Type B pancreatic cell (in vitro differentiated cells): ENCODE data around the gene KRT76. TPM values are rescaled to one million over a fixed set of nuclear protein-coding genes. Genes with fewer than 3 reads are reported as not detected.

Experiments
- DNase-seq: peaks from one replicate; pipeline ENCODE4 v3.0.0; 2021; ENCODE audit warnings: mixed read lengths; ENCODE audit not compliant: unreplicated experiment; ENCODE audit errors: extremely low spot score
- H3K27ac Mint-ChIP-seq: 2 replicates; pipeline ENCODE4 v1.8.0; 2021; ENCODE audit warnings: mild to moderate bottlenecking, mixed read lengths
- H3K27me3 Mint-ChIP-seq: 2 replicates; pipeline ENCODE4 v1.8.0; 2021; ENCODE audit warnings: mixed read lengths
- H3K36me3 Mint-ChIP-seq: 2 replicates; pipeline ENCODE4 v1.8.0; 2021; ENCODE audit warnings: mixed read lengths
- H3K4me1 Mint-ChIP-seq: one replicate; pipeline ENCODE4 v1.8.0; 2021; ENCODE audit warnings: mixed read lengths; ENCODE audit not compliant: unreplicated experiment
- H3K4me3 Mint-ChIP-seq: 2 replicates; pipeline ENCODE4 v1.8.0; 2021; ENCODE audit warnings: mild to moderate bottlenecking, mixed read lengths
- H3K9me3 Mint-ChIP-seq: 2 replicates; pipeline ENCODE4 v1.8.0; 2021; ENCODE audit warnings: mixed read lengths
- CTCF ChIP-seq: fragments of 200-600 bp; sonication (generic); conservative IDR thresholded peaks from 2 replicates; pipeline ENCODE4 v1.5.0; 2021; ENCODE audit warnings: antibody characterized with exemption, mild to moderate bottlenecking
- total RNA-seq: library from RNA; stranded (reverse); gene quantifications from 2 replicates; pipeline ENCODE4 v1.2.1, GENCODE V29; 2021; ENCODE audit warnings: low replicate concordance

KRT76 gene
- total RNA-seq, 1 donor from 2014 or later, result not detected

GRCh38 chr12:52721838-52722470, 55.2 kb downstream of the KRT76 start:
- H3K4me3 Mint-ChIP-seq, result no peak overlapping the region
- no peak for TF ChIP-seq CTCF
- no peak overlapping the region for H3K27ac Mint-ChIP-seq
- no peaks in the 10 kb centered on the region for H3K4me1 Mint-ChIP-seq
- peaks cover 42% of the 10 kb centered on the region for H3K27me3 Mint-ChIP-seq
- DNase-seq, result no peak
- H3K36me3 Mint-ChIP-seq, result no peaks in the 10 kb centered on the region
- no peaks in the 10 kb centered on the region for H3K9me3 Mint-ChIP-seq

DNA sequence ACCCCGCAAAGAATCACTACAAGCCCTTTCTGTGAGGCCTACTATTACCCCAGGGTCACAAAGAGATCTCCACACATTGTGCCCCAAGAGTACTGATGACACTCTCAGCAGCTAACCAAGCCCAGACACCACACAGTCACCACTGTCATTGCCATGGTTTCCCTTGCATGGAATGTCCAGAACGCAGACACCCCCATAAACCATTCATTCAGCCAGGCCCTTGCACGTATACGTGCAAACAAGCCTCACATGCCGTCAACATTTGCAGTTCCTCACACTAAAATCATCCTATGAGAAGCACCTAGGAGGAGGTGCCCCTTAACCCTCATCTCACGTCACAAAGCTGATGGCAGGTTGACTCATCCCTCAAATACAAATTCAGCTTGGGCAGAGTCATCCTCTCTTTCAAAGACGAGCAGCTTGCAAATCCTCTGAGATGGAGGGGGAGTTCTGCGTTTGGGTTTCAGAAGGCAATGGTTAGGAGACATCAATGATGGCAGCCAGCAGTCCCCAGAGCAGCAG, 56.7 kb downstream of the KRT76 start:
- Mint-ChIP-seq H3K4me3 (no peak overlapping the region), H3K9me3 (no peaks in the 10 kb centered on the region), H3K36me3 (no peaks in the 10 kb centered on the region), H3K4me1 (no peaks in the 10 kb centered on the region), H3K27ac (no peak overlapping the region), H3K27me3 (peaks cover 46% of the 10 kb centered on the region)
- no peak for TF ChIP-seq CTCF
- no peak for DNase-seq

Other genes with a start within 250 kb of the KRT76 start
- 0.50 TPM in 1 of 2 replicates, not detected in the other for gene KRT71, start 224.2 kb downstream of the KRT76 start, total RNA-seq
- gene KRT74, start 203.5 kb downstream of the KRT76 start, total RNA-seq, result 0.10 TPM in 1 of 2 replicates, not detected in the other
- gene KRT72, start 175.9 kb downstream of the KRT76 start, total RNA-seq, result 0.48 and 2.9 TPM in 2 replicates
- 0.12 TPM in 1 of 2 replicates, not detected in the other for gene KRT73, start 158.8 kb downstream of the KRT76 start, total RNA-seq
- not detected in 2 replicates for gene KRT2, start 125.1 kb downstream of the KRT76 start, total RNA-seq
- 269 and 837 TPM in 2 replicates for gene KRT1, start 96.9 kb downstream of the KRT76 start, total RNA-seq
- 0.27 and 2.3 TPM in 2 replicates for gene KRT77, start 73.8 kb downstream of the KRT76 start, total RNA-seq
- gene KRT3, start 18.8 kb upstream of the KRT76 start, total RNA-seq, result 0.68 and 2.3 TPM in 2 replicates
- 1,276 and 3,134 TPM in 2 replicates for gene KRT4, start 36.8 kb upstream of the KRT76 start, total RNA-seq
- not detected in 2 replicates for gene KRT79, start 57.0 kb upstream of the KRT76 start, total RNA-seq
- 14.7 and 29.1 TPM in 2 replicates for gene KRT78, start 71.6 kb upstream of the KRT76 start, total RNA-seq
- gene KRT8, start 127.7 kb upstream of the KRT76 start, total RNA-seq, result 768 and 2,227 TPM in 2 replicates
- gene KRT18, start 171.8 kb upstream of the KRT76 start, total RNA-seq, result 480 and 1,293 TPM in 2 replicates
- 450 and 521 TPM in 2 replicates for gene EIF4B, start 229.1 kb upstream of the KRT76 start, total RNA-seq